ENCODE measurements around the gene BCAS3.
"Not testable (repeated sequence)": the region's sequence is repeated elsewhere in the genome, so short reads cannot be mapped to it uniquely, and the experiment has no call there.

Gene BCAS3

DNA sequence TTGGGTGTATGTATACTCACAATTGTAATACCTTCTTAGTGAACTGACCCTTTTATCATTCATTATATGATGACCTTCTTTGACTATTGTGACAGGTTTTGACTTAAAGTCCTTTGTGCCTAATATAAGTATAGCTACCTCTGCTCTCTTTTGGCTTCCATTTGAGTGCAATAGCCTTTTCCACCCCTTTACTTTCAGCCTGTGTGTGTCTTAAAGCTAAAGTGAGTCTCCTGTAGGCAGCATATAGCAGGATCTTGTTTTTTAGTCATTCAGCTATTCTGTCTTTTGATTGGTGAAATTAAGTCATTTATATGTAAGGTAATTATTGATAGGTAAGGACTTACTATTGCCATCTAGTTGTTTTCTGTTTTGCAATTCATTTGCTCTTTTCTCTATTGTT is 758.6 kb downstream of the BCAS3 start:
- H3K9ac ChIP-seq (ENCODE audit: low read length) = no peak overlapping the region
- no peak overlapping the region for H3K4me3 ChIP-seq (ENCODE audit: low read depth in 1 of 2, low read length in 2 of 2)
- no peak overlapping the region for H3K27ac ChIP-seq (ENCODE audit: low read depth, low read length)
- no peaks in the 10 kb centered on the region for H3K27me3 ChIP-seq (ENCODE audit: control insufficient read depth in 1 of 2, insufficient read depth in 2 of 2, low read length in 2 of 2)
- H3K4me1 ChIP-seq (ENCODE audit: insufficient read depth, low read length) = no peaks in the 10 kb centered on the region
- no peaks in the 10 kb centered on the region for H3K9me3 ChIP-seq (ENCODE audit: low read length)
- H3K36me3 ChIP-seq (ENCODE audit: insufficient read depth, low read length) = no peaks in the 10 kb centered on the region

DNA sequence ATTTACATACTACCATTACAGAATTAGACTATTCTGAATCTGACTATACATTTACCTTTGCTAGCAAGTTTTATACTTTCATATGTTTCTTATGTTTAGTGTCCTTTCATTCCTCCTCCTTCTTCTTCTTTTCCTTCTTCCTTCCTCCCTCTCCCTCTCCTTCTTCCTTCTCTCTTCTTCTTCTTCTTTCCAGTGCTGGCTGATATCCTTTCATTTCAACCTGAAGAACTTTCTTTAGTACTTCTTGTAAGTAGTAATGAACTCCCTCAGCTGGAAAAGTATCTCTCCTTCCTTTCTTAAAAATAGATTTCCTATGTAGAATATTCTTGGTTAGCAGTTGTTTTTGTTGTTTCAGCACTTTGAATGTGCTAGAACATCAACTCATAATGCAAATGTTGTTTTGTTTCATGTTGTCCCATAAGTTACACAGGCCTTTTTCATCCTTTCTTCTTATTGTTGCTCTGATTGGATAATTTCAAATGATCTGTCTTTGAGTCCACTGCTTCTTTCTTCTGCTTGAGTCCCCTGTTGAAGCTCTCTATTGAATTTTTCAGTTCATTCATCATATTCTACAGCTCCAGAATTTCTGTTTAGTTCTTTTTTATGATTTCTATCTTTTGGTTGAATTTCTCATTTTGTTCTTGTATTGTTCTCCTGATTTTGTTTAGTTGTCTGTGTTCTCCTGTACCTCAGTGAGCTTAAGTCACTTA is 759.5 kb downstream of the BCAS3 start:
- Histone ChIP-seq H3K4me1 (ENCODE audit: insufficient read depth, low read length) (no peaks in the 10 kb centered on the region), H3K9ac (ENCODE audit: low read length) (no peak overlapping the region), H3K36me3 (ENCODE audit: insufficient read depth, low read length) (no peaks in the 10 kb centered on the region), H3K27ac (ENCODE audit: low read depth, low read length) (no peak overlapping the region), H3K27me3 (ENCODE audit: control insufficient read depth in 1 of 2, insufficient read depth in 2 of 2, low read length in 2 of 2) (no peaks in the 10 kb centered on the region), H3K9me3 (ENCODE audit: low read length) (no peaks in the 10 kb centered on the region), H3K4me3 (ENCODE audit: low read depth in 1 of 2, low read length in 2 of 2) (no peak overlapping the region)

DNA sequence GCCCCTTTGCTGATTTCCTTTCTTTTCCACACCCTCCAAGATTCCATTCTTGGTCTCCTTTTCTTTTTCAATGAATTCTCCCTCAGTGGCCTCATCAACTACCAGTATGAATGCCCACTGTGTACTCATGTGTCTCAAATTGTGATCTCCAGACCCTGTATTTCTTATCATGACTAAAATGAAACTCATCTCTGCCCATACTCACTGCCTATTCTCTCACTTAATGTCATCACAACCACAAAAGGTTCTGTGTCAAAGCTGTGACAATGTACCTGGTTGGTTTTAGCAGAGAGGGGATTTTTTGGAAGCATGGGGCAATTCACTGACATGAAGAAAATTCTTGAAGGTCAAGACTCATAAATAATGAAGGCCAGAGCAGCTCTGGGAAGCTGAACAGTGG is 763.0 kb downstream of the BCAS3 start:
- Histone ChIP-seq H3K27me3 (ENCODE audit: control insufficient read depth in 1 of 2, insufficient read depth in 2 of 2, low read length in 2 of 2) (peaks cover 14 to 18% of the 10 kb centered on the region in 2 donors), H3K4me1 (ENCODE audit: insufficient read depth, low read length) (no peaks in the 10 kb centered on the region), H3K9ac (ENCODE audit: low read length) (no peak overlapping the region), H3K4me3 (ENCODE audit: low read depth in 1 of 2, low read length in 2 of 2) (no peak overlapping the region), H3K36me3 (ENCODE audit: insufficient read depth, low read length) (no peaks in the 10 kb centered on the region), H3K9me3 (ENCODE audit: low read length) (no peaks in the 10 kb centered on the region), H3K27ac (ENCODE audit: low read depth, low read length) (no peak overlapping the region)

DNA sequence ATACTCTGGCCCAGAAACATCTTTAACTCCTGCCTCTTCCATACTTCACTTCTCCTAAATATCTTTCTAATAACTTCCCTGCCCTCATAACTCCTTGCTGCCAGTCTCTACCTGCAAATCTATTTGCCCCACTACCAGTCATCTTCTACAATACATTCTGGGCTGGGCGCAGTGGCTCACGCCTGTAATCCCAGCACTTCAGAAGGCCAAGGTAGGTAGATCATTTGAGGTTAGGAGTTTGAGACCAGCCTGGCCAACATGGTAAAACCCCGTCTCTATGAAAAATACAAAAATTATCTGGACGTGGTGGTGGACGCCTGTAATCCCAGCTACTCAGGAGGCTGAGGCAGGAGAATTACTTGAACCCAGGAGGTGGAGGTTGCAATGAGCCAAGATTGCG is 763.9 kb downstream of the BCAS3 start:
- H3K9me3 ChIP-seq (ENCODE audit: low read length); H3K9ac ChIP-seq (ENCODE audit: low read length); H3K27ac ChIP-seq (ENCODE audit: low read depth, low read length); H3K36me3 ChIP-seq (ENCODE audit: insufficient read depth, low read length); H3K4me1 ChIP-seq (ENCODE audit: insufficient read depth, low read length); H3K4me3 ChIP-seq (ENCODE audit: low read depth in 1 of 2, low read length in 2 of 2): not testable (repeated sequence)
- peaks cover 14 to 18% of the 10 kb centered on the region in 2 donors for H3K27me3 ChIP-seq (ENCODE audit: control insufficient read depth in 1 of 2, insufficient read depth in 2 of 2, low read length in 2 of 2)

GRCh38 chr17:61442136-61442775 is 764.6 kb downstream of the BCAS3 start:
- H3K36me3 ChIP-seq (ENCODE audit: insufficient read depth, low read length) = no peaks in the 10 kb centered on the region

More at GRCh38 chr17:61442136-61442775, 764.6 kb downstream of the BCAS3 start:
- Histone ChIP-seq H3K4me3 (ENCODE audit: low read depth in 1 of 2, low read length in 2 of 2) (no peak overlapping the region), H3K9me3 (ENCODE audit: low read length) (no peaks in the 10 kb centered on the region), H3K4me1 (ENCODE audit: insufficient read depth, low read length) (no peaks in the 10 kb centered on the region), H3K27ac (ENCODE audit: low read depth, low read length) (no peak overlapping the region), H3K9ac (ENCODE audit: low read length) (no peak overlapping the region), H3K27me3 (ENCODE audit: control insufficient read depth in 1 of 2, insufficient read depth in 2 of 2, low read length in 2 of 2) (peaks cover 14 to 21% of the 10 kb centered on the region in 2 donors)
